HL-60 (cell line): ENCODE measurements around the gene ERGIC1.

Source experiments
- CTCF ChIP-seq: IDR thresholded peaks from one replicate; pipeline ENCODE4 v1.5.1; 2011; ENCODE audit warnings: low read length, control low read depth, inconsistent platforms; ENCODE audit not compliant: insufficient read depth
- GABPA ChIP-seq: IDR thresholded peaks from 2 replicates; pipeline ENCODE4 v1.6.1; 2012; ENCODE audit warnings: low read depth
- POLR2AphosphoS5 ChIP-seq: IDR thresholded peaks from 2 replicates; pipeline ENCODE4 v1.6.1; 2012; ENCODE audit warnings: low read depth
- TF ChIP-seq, protein P1 (sequence below): IDR thresholded peaks from 2 replicates; pipeline ENCODE4 v1.6.1; 2012; ENCODE audit warnings: low read depth; ENCODE audit not compliant: insufficient replicate concordance

- TF ChIP-seq, protein P1, sequence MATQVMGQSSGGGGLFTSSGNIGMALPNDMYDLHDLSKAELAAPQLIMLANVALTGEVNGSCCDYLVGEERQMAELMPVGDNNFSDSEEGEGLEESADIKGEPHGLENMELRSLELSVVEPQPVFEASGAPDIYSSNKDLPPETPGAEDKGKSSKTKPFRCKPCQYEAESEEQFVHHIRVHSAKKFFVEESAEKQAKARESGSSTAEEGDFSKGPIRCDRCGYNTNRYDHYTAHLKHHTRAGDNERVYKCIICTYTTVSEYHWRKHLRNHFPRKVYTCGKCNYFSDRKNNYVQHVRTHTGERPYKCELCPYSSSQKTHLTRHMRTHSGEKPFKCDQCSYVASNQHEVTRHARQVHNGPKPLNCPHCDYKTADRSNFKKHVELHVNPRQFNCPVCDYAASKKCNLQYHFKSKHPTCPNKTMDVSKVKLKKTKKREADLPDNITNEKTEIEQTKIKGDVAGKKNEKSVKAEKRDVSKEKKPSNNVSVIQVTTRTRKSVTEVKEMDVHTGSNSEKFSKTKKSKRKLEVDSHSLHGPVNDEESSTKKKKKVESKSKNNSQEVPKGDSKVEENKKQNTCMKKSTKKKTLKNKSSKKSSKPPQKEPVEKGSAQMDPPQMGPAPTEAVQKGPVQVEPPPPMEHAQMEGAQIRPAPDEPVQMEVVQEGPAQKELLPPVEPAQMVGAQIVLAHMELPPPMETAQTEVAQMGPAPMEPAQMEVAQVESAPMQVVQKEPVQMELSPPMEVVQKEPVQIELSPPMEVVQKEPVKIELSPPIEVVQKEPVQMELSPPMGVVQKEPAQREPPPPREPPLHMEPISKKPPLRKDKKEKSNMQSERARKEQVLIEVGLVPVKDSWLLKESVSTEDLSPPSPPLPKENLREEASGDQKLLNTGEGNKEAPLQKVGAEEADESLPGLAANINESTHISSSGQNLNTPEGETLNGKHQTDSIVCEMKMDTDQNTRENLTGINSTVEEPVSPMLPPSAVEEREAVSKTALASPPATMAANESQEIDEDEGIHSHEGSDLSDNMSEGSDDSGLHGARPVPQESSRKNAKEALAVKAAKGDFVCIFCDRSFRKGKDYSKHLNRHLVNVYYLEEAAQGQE, result no peak
- TF ChIP-seq CTCF, result no peak
- TF ChIP-seq POLR2AphosphoS5, result no peak
- no peak for TF ChIP-seq GABPA
Measured at GRCh38 chr5:172862165-172862801, 28.2 kb downstream of the ERGIC1 start.
